GM23338 (cell line): ENCODE measurements around the gene ARPC1A. TPM values are rescaled to one million over a fixed set of nuclear protein-coding genes. Genes with fewer than 3 reads are reported as not detected.
A peak's percentile ranks its signal among the peaks of the same experiment; 100 is the strongest.

ENCODE experiments used
- ATAC-seq: fragments of 200-7000 bp; cut with Tn5 transposase; 3 replicates; pipeline ENCODE4 v1.9.1; 2020
- DNase-seq: peaks from one replicate; pipeline ENCODE4 v3.0.0-alpha.2; 2015; ENCODE audit warnings: low spot score
- H2AFZ ChIP-seq: fragments of 200-600 bp; sonication (generic); 2 replicates; pipeline ENCODE4 v1.8.0; 2016; ENCODE audit warnings: antibody characterized with exemption, mild to moderate bottlenecking, moderate library complexity
- H3F3A ChIP-seq: fragments of 200-600 bp; sonication (generic); replicated peaks from 2 replicates; pipeline ENCODE4 v1.8.0; 2017; ENCODE audit warnings: antibody characterized with exemption, mixed run types, low read depth
- H3K27ac ChIP-seq: fragments of 200-600 bp; sonication (generic); 2 replicates; pipeline ENCODE4 v1.6.1; 2016; ENCODE audit warnings: low read depth
- H3K27me3 ChIP-seq: fragments of 200-600 bp; sonication (generic); 2 replicates; pipeline ENCODE4 v1.8.0; 2016; ENCODE audit warnings: mild to moderate bottlenecking, mixed run types, moderate library complexity; ENCODE audit not compliant: insufficient read depth
- H3K36me3 ChIP-seq: fragments of 200-600 bp; sonication (generic); 2 replicates; pipeline ENCODE4 v1.8.0; 2016; ENCODE audit warnings: mild to moderate bottlenecking; ENCODE audit not compliant: insufficient read depth
- H3K4me1 ChIP-seq: fragments of 200-600 bp; sonication (generic); 2 replicates; pipeline ENCODE4 v1.8.0; 2016; ENCODE audit warnings: mild to moderate bottlenecking, moderate library complexity; ENCODE audit not compliant: insufficient read depth
- H3K4me2 ChIP-seq: fragments of 200-600 bp; sonication (generic); 2 replicates; pipeline ENCODE4 v1.7.1; 2017; ENCODE audit warnings: mixed run types
- H3K4me3 ChIP-seq: fragments of 200-600 bp; sonication (generic); 2 replicates; pipeline ENCODE4 v1.6.1; 2016; ENCODE audit warnings: mixed run types
- H3K79me2 ChIP-seq: fragments of 200-600 bp; sonication (generic); replicated peaks from 2 replicates; pipeline ENCODE4 v1.8.0; 2017; ENCODE audit warnings: mild to moderate bottlenecking; ENCODE audit not compliant: insufficient read depth
- H3K9me2 ChIP-seq: fragments of 200-600 bp; sonication (generic); 2 replicates; pipeline ENCODE4 v1.8.0; 2017; ENCODE audit not compliant: insufficient read depth
- H4K20me1 ChIP-seq: fragments of 200-600 bp; sonication (generic); replicated peaks from 2 replicates; pipeline ENCODE4 v1.8.0; 2017; ENCODE audit warnings: mild to moderate bottlenecking; ENCODE audit not compliant: insufficient read depth
- H3K27ac Mint-ChIP-seq: 2 replicates; pipeline ENCODE4 v1.8.0; 2020; ENCODE audit warnings: inconsistent platforms, mild to moderate bottlenecking, moderate library complexity, mixed read lengths
- H3K27me3 Mint-ChIP-seq: 3 replicates; pipeline ENCODE4 v1.8.0; 2022; ENCODE audit warnings: low read depth, mild to moderate bottlenecking, moderate library complexity, mixed read lengths, inconsistent platforms; ENCODE audit not compliant: insufficient read depth, poor library complexity
- H3K36me3 Mint-ChIP-seq: 3 replicates; pipeline ENCODE4 v1.8.0; 2021; ENCODE audit warnings: low read depth, mild to moderate bottlenecking, inconsistent platforms, moderate library complexity, mixed read lengths
- H3K4me1 Mint-ChIP-seq: 3 replicates; pipeline ENCODE4 v1.8.0; 2020; ENCODE audit warnings: mild to moderate bottlenecking, inconsistent platforms, mixed read lengths
- H3K4me3 Mint-ChIP-seq: 3 replicates; pipeline ENCODE4 v1.8.0; 2021; ENCODE audit warnings: moderate library complexity, mild to moderate bottlenecking, inconsistent platforms, mixed read lengths
- H3K9me3 Mint-ChIP-seq: 3 replicates; pipeline ENCODE4 v1.8.0; 2020; ENCODE audit warnings: moderate library complexity, mild to moderate bottlenecking, inconsistent platforms, mixed read lengths
- CREB1 ChIP-seq: fragments of 250-450 bp; sonication (Bioruptor Pico); IDR thresholded peaks from 2 replicates; pipeline ENCODE4 v1.5.0; 2020; ENCODE audit warnings: low read depth, mild to moderate bottlenecking, moderate library complexity
- CTCF ChIP-seq, 2 experiments: fragments of 200-600 bp in 1 of 2; sonication (generic) in 1 of 2; conservative IDR thresholded peaks; 2 replicates each; pipeline versions ENCODE4 v1.5.1 to v1.6.1; 2016 to 2017; ENCODE audit warnings: antibody characterized with exemption in 2 of 2, low read depth in 2 of 2, mild to moderate bottlenecking in 2 of 2, moderate library complexity in 1 of 2
- ETS1 ChIP-seq: IDR thresholded peaks from 2 replicates; pipeline ENCODE4 v1.6.1; 2016; ENCODE audit warnings: antibody characterized with exemption
- JUNB ChIP-seq: IDR thresholded peaks from one replicate; pipeline ENCODE4 v1.6.1; 2016; ENCODE audit warnings: antibody characterized with exemption; ENCODE audit not compliant: unreplicated experiment
- POLR2AphosphoS5 ChIP-seq: IDR thresholded peaks from 2 replicates; pipeline ENCODE4 v1.6.1; 2016; ENCODE audit warnings: antibody characterized with exemption, low read depth
- ZNF114 ChIP-seq: fragments of 250-450 bp; sonication (Bioruptor Pico); IDR thresholded peaks from 2 replicates; pipeline ENCODE4 v1.5.0; 2020; ENCODE audit warnings: mild to moderate bottlenecking, moderate library complexity
- ZNF462 ChIP-seq: fragments of 250-450 bp; sonication (Bioruptor Pico); IDR thresholded peaks from 2 replicates; pipeline ENCODE4 v1.5.0; 2020; ENCODE audit warnings: mild to moderate bottlenecking, moderate library complexity
- polyA plus RNA-seq: library from polyadenylated mRNA; unstranded; fragments of >200 nt; fragmentation: Nextera tagmentation; extraction: Ambion mirVana; gene quantifications from 2 replicates; pipeline ENCODE4 v1.2.1, GENCODE V29; 2016
- total RNA-seq: library from RNA; depleted of rRNA; stranded (reverse); fragments of >200 nt; shearing (Covaris generic); gene quantifications from 2 replicates; pipeline ENCODE4 v1.2.3, GENCODE V29; 2014

ARPC1A gene
- total and polyA plus RNA-seq, 2 experiments from 2014 or later, result 108 to 210 TPM

- Histone ChIP-seq H3F3A (peaks cover 33% of the 10 kb centered on the region), H3K79me2 (peaks cover 70% of the 10 kb centered on the region), H2AFZ (no peak within 1 kb of the TSS), H3K4me2 (peak within 1 kb of the TSS; percentile 90), H3K36me3 (peaks cover 30% of the 10 kb centered on the region), H3K9me2 (no peaks in the 10 kb centered on the region), H3K27me3 (no peaks in the 10 kb centered on the region), H3K27ac (peak within 1 kb of the TSS; percentile 88), H3K4me1 (peaks cover 21% of the 10 kb centered on the region), H3K4me3 (peak within 1 kb of the TSS; percentile 88), H4K20me1 (peaks cover 56% of the 10 kb centered on the region)
- ATAC-seq (peak; percentile 92), DNase-seq (peak; percentile 96)
- peak within 1 kb of the TSS; percentile 100 for H3K27ac Mint-ChIP-seq
- TF ChIP-seq CTCF (conservative IDR thresholded peaks at IDR 0.05; ENCODE audit: low read depth in 2 of 2) (0 out of 4 replicates have a peak, but pooled peaks of 1 of the 2 experiments have one; percentile 0), CREB1 (peak; percentile 85), POLR2AphosphoS5 (peak; percentile 82), ZNF114 (no peak), JUNB (no peak), ETS1 (peak; percentile 88)
- H3K4me3 Mint-ChIP-seq, result peak within 1 kb of the TSS; percentile 95
- H3K9me3 Mint-ChIP-seq, result no peaks in the 10 kb centered on the region
- H3K36me3 Mint-ChIP-seq, result peaks cover 62% of the 10 kb centered on the region
- peaks cover 6% of the 10 kb centered on the region for H3K27me3 Mint-ChIP-seq
- H3K4me1 Mint-ChIP-seq, result peaks cover 21% of the 10 kb centered on the region
These were observed 82.9 kb downstream of the ARPC1A start, which contains the start of the genes BUD31 and PDAP1 for GRCh38 chr7:99408379-99409191. Gene BUD31, plus strand, starts transcription at chr7:99408969. Its CDS starts 2,124 bp downstream, at chr7:99411093. Gene PDAP1, minus strand, starts transcription at chr7:99408597. Its CDS starts 49 bp downstream, at chr7:99408548.

GRCh38 chr7:99409192-99409572 is 83.5 kb downstream of the ARPC1A start:
- no peak for TF ChIP-seq ZNF462 (CRISPR knock-in tag)
- Histone ChIP-seq H3K79me2 (peaks cover 67% of the 10 kb centered on the region), H3K36me3 (peaks cover 33% of the 10 kb centered on the region), H3K4me1 (peaks cover 21% of the 10 kb centered on the region), H4K20me1 (peaks cover 53% of the 10 kb centered on the region), H3K9me2 (no peaks in the 10 kb centered on the region), H2AFZ (no peak overlapping the region), H3K4me3 (peak overlapping the region; percentile 88), H3F3A (peaks cover 33% of the 10 kb centered on the region), H3K27ac (peak overlapping the region; percentile 88), H3K4me2 (peak overlapping the region; percentile 90), H3K27me3 (no peaks in the 10 kb centered on the region)
- peaks cover 60% of the 10 kb centered on the region for H3K36me3 Mint-ChIP-seq
- peak overlapping the region; percentile 95 for H3K4me3 Mint-ChIP-seq
- H3K27me3 Mint-ChIP-seq, result peaks cover 6% of the 10 kb centered on the region
- DNase-seq, result no peak
- H3K27ac Mint-ChIP-seq, result peak overlapping the region; percentile 100
- H3K9me3 Mint-ChIP-seq, result no peaks in the 10 kb centered on the region
- no peak for ATAC-seq
- peaks cover 21% of the 10 kb centered on the region for H3K4me1 Mint-ChIP-seq
